Pons (tissue), 1 donor: ENCODE results near the gene CCDC141.

Experiments used
- DNase-seq: peaks from one replicate; pipeline ENCODE4 v3.0.0-alpha.2; 2016; ENCODE audit warnings: low spot score

CCDC141 gene

DNA sequence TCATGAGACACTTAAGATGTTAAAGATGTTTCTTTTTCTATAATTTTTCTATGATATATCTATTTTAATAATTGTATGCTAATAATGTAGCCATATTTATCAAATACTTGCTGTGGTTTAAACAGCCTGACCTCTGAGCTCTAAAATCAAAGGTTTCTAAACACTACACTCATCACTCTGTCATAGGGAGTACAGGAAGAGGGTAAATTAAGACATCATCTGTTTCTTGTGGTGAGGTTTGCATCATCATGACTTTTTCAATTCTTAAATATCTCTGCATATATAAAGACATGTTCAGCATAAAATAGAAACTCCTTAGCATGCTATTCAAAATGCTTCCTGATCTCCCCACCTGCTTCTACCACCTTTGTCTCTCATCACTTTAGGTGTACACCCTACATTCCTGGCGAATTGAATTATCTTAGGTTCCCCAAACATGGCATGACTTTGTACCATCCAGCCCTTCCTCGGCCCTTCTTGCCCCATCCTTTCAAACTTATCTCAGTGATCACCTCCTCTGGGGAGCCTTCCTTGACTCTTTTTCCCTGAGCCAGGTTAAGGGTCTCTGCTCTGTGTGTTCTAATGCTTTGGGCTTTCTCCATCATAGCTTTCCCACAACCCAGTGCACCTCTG is 137.4 kb downstream of the CCDC141 start:
- DNase-seq = no peak

DNA sequence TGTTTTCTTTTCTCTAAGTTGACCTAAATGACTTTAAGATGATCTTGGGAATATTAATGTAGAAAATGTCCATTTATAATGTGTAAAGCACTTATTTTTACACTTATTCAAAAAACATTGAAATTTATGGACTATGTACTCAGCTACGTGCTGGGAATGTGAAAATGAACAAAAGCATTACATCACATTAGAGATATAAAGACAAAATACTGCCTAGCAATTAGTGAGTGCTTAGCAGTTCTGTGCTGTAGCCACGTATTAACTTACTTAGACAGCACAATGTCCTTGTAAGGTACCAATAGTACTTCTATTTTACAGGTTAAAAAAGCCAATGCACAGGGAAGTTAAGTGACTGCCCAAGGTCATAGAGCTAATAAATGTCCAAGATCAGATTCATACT is 138.9 kb downstream of the CCDC141 start:
- no peak for DNase-seq

DNA sequence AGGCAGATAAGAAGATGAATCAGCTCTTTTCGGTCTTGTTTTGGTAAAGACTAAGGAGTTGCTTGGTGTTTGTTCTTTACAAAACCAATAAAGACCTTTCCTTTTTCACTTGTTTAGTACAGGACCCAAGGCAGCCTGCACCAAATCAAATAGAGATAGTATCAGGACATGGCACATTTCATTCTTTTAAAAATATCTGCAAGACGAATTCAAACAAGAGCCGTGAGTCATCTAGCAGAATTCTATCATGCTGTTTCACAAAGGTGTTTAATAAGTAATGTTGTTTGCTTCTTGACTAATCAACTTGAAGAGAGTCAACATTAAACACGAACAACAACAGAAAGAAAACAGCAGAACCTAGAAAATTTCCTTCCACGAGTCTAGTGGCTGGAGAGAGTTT is 139.9 kb downstream of the CCDC141 start:
- no peak for DNase-seq

DNA sequence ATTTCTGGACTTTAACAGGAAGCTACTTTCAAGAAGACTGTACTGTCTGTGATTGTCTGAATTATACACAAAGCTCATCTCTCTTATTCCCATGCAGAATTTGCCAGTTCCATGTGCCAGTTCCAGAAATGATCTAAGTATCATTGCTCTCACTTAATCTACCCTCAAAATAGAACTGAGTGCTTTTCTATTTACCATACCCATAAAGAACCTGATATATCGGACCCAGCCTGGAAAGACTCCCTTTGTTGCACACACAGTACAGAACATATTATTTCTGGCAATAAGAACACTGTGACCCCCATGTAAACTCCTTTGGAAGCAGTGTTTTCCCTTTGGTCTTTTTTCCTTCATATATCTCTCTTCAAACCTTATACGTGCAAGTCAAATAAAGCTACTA is 140.4 kb downstream of the CCDC141 start:
- no peak for DNase-seq

DNA sequence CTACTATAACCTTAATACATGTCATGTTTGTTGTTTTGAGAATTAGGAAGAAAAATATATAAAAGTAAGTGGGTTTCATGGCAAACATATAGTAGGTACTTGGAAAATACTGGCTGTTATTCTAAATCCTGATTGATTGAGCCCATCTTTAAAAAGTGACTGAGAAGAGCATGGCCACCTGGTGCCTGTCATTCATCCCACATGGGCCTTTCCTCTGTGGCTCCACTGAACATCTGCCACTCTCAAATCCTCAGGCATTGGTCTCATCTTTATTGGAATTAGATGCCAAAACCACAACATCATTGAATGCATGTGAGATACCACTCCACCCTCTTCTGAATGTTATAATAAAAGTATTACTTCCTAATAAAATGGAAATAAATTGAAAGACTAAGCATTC is 141.1 kb downstream of the CCDC141 start:
- no peak for DNase-seq

DNA sequence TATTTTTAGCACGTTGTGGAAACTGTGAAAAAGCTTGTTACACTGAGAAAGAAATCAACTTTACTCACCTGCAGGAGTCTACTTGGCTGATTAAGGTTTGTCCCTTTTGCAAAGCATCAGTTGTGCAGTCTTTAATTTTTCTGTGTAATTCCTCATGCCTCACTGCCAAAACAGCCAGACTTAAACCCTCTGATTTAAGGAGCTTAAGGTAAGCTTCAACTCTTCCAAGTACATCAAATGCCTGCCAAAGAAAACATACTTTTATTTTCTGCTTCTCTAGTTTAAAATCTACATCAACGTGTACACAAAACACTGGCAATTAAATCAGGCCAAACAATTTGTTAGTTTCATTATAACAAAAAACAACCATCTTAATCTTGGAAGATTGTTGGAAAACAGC is 144.7 kb downstream of the CCDC141 start:
- no peak for DNase-seq

DNA sequence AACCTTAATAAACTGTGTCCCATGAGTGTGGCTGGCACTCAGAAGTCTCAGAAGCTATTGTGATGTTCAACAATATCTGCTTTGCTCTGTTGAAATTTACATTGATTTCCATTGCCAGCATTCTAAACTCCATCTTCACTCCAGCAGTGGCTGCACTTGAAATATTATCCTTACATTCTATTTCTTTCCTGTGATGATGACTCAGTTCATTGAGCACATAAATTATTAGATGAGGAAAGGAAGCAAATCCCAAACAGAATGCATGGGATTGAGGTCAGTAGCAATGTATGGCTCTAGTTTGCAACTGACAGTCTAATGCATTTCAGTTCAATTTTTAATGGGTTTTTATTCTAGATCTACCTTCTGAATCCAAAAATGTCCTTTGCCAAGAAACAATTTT is 150.3 kb downstream of the CCDC141 start:
- no peak for DNase-seq

DNA sequence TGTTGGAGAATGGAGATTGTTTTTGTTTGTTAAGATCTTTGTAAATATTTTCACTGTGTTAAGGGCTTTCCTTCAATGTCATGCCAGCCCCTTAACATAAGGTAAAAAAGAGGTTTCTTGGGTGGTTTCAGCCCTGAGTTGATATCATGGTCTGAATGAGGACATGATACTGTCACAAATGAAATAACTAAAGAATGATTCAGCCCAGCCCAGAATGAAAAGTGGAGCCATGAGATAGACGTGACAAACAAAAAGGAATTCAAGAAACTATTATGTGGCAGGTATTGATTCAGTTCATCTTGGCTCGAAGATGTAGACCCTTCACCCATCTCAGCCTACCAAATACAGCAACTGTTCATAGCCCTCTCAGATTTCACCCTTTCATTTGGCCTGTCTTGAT is 154.1 kb downstream of the CCDC141 start:
- no peak for DNase-seq

DNA sequence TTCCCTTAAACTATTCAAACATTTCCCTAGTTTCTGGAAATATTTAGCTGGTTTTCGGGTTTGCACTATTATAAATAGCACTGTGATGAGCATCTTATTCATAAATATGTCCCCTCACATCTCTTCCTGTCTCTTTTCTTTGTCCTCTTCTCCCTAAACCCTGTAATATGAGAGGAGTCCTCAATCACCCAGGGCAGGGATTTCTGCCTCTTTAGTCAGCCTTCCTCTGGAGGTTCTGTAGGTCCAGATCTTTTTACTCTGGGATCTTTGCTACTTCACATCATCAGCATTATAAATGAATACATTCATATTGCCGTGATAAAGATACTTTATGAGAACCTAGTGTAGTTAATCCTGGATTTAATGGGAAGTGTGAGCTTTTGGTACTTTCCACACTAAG is 154.8 kb downstream of the CCDC141 start:
- DNase-seq = no peak

DNA sequence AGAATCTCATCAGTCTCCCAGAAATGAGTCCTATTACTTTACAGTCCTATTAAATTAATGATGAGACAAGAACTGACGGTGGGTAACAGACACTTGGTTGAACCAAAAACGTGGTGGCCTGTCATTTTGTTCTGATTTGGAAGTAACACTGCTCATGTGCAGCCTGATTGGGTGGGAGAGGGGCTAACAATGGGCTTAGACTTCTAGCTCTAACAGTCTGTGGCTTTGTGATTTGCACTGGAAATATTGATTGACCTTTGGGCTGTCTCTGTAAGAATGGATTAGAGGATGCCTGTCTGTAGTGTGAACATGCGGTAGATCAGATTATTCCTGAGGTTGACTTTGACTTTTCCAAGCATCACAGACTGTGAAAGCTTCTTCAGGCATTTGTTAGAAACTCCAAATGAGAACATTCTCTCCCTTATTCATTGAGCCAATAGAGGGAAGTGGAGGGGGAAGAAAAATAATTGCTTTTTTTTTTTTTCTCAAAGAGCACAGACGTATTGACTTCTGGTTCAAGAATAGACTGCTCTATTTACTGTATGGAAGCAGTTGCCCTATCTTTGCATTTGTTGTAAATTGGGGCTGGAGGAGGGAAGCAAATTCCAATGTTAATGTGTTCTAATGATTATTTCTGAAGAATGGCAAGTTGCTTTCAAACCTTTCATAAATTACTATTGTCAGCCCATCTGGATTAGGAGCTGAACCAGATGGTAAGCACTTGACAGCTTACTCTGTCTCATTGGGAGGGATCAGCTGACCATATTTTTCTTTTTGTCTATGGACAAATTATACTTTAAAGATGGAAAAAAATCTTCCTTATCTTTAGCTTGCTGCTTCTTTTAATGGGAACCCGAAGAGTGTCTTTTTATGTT is 156.9 kb downstream of the CCDC141 start:
- DNase-seq = peak; percentile 30

DNA sequence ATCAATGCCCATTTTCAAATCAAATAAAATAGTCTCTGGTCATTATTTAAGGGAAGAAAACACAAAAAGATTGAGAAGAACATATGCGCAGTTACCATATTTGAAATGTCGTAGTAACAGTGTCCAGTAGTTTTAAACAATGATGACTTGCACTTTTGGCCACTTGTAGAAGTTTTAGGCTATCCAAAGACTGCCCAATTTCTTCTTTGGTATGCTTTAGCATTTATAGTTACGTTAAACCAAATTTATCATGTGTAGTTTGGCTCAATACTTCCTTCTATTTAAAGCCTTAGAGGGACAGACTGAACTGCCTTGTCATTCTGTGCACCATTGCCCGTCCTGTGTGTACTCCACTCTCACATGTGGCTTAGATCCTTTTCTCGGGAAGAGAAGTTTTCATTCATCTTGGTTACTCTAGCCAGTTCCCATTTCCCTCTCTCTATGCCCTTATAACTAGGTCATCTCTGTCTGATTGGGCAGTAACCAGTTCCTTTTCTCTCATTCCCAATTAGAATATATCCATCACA is 157.9 kb downstream of the CCDC141 start:
- DNase-seq = no peak

DNA sequence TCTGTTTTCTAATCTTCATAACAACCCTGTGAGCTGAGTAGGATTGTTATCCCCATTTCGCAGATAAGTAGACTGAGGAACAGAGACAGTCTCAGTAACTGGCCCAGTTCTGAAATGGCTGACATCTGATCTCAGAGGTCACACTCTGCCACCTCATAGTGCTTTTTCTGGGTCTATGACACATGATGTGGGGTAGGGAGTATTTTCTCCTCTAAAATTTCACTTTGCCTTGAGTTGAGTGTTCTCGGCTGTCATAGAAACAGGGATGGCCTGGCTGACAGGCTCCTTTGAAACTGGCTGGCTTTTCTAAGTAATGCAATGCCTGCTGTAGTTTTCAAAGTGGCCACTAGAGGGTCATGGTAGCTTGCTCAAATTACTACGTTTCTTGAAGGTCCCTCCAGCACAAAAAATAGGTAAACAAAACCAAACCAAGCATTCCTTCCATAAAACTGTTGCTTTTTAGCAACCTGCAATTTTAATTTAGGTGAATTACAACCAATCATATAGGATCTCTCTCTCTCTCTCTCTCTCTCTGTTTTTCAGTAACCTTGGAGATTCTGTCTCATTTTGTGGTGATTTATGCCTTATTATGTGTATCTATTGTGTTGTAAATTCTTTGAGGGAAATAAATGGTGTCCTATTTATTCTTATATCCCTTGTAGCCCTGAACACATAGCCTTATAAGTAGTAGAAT is 158.5 kb downstream of the CCDC141 start:
- peak; percentile 83 for DNase-seq

DNA sequence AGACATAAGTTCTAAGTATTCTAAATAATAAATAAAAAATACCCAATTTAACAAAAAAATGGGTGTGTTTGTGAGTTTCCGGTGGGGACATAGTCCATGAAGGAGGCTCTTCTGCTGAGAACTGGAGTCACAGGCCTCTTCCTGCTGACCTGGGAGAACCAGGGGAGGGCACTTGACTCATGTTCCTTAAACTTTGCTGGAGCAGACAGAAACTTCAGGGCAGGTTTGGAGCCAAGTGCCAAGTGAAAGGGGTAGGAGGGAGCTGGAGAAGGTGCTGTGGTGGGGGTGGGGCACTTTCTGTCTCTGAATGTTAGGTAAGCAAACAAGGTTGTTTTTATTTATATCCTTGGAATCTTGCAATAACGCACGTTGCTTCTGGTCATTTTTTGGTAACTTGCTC is 163.9 kb downstream of the CCDC141 start:
- no peak for DNase-seq

DNA sequence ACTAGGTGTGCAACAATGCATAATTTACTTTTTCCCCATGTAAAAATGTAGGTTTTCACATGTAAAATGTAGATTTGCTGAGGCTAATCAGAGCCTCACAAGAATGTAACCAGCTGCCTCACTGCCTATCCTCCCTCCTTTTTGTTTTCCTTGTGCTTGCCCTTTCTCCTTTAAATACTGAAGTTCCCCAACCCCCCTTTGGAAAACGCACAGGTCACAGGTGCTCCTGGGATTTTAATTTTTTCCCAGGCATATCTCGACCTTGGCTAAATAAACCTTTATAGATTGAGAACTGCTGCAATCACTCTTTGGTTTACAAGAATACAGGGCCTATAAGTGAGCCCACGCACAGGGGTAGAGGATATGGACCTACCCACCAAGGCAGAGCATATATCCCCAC is 165.5 kb downstream of the CCDC141 start:
- DNase-seq = no peak

DNA sequence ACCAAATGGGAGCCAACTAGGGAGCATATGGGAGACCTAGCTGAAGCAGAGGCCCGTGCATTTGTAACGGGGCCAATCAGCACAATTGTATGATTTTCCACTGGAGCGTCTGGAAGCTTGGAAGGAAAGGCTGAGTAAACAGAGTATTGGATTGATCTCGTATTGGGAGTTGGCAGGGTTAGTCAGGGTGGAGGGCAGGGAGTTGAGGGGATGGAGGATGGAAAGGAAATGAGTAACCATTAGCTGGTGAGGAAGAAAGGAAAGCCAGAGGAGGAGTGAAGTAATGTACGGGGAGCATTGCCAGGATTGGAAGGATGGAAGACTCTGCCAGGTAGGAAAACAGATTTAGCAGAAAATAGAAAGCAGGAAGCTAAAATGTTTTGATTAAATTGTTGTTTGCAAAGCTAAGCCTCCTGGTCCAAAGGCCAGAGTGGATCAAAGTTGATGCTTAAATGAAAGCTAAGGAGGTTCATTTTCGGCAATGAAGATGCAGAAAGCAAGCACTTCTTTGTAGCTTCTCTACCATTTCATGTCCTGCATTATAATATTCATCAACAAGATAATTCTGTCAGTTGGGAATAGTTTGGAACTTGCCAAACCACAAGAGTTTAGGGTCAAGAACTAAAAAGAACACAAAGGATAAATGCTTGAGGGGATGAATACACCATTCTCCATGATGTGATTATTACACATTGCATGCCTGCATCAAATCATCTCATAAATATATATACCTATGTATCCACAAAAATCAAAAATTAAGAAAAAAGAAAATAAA is 167.1 kb downstream of the CCDC141 start:
- no peak for DNase-seq

DNA sequence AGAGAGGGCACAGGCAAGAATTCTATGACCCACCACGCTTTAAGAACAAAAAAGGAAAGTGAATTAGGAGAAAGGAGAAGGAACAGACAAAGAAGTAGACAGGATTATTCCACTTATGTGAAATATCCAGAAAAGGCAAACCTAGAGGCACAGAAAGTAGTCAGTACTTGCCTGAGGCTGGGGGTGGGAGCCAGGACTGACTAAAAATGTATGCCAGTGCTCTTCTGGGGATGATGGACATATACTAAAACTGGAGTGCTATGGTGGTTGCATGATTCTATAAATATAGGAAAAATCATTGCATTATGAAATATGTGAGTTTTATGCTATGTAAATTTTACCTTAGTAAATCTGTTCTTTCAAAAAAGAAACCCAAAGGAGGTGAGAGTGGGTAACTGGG is 168.9 kb downstream of the CCDC141 start:
- no peak for DNase-seq

DNA sequence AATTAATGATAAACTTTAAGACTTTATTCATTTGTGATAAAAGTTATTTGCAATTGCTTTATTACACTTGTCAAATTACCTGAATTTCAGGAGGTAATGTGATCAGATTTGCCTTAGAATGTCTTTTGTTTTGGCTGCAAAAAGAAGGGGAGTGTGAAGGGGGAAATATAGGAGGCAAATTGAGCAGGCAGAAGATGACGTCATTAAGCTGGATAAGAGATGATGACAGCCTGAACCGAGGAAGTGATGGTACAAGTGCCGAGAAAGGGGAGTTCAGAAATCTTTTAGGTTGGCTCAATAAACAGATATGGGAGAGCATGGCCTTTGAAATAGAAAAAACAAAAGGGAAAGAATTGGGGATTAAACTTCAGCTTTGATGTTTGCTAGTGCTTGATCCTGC is 169.7 kb downstream of the CCDC141 start:
- DNase-seq = no peak

DNA sequence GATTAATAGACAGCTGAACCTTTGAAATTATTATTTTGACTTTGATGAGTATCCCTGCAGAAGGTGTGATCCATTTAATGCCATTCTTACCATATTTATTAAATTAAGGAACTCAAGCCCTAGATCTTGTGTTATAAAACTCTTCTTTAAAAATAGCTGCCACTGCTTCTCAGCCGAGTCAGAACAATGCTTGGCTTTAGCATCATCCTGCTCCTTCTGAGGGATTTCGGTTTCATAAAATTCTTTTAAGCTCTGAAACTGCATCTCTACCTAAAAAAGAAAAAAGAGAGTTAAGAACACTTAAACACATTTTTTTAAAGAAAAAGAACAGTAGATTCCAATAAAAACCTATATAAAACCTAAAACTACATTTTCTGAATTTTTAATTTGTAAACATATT is 172.1 kb downstream of the CCDC141 start:
- DNase-seq = no peak

DNA sequence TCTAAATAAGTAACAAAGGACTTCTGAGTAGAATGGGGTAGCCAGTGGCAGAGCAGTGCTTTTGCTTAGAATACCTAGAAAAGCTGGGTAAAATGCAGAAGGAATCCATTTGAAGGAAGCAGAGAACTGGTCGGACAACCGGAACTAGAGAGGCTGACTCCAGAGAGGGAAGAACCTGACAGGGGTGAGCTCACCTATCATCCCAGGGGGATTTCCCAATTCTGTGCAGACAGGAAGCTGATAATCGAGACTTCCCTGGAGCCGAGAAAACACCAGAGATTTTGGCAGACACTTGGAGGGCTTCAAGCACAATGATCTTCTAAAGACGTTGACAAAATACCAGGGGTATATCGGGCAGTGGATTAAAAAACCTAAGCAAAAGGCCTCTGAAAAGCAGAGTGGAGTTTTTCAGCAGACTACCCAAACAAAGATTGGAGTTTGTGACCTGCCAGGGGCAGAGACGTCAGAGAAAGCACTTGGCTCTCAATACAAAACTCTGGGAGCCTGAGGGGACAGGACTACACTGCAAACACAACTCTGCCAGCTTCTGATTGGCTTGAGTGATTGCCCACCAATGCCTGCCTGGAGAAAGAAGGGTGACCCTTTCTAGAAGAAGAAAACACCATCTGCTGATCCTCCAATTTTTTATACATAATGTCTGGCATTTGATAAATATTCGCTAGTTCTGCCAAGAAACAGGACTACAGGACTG is 175.3 kb downstream of the CCDC141 start:
- peak; percentile 53 for DNase-seq

DNA sequence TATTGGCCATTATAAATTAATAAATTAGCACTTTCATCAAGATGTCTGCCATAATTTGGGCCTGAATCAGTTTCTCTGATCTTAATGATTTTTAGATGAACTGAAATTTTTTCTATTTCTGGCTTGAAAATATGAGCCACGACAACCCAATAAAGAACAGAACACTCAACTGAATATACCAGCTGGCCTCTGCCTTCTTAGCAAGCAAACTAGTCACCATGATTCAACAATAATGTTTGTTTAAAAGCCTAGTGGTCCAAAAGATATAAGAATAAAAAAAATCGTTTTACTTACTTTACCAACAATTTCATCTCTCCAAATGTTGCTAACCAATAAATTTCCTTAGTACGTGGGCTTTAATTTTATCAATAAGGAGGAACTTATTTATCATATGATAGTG is 176.0 kb downstream of the CCDC141 start:
- no peak for DNase-seq

DNA sequence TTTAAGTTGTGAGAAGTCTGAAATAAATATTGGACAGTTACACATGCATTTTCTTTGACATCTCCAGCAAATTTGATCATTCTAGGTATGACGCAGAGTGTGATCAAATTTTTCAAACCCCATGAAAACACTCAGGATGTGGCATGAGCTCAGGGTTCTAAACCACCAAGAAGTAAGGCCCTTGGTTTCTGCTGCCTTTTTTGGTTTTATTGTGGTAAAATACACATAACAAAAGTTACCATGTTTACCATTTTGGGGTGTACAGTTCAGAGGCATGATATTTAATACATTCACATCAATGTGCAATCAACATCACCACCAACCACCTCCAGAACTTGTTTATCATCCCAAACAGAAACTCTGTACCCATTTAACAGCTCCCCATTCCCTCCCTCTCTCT is 178.4 kb downstream of the CCDC141 start:
- DNase-seq = no peak
